OCI-LY7 (cell line): ENCODE data around the gene RAB11FIP4. TPM values are rescaled to one million over a fixed set of nuclear protein-coding genes. Genes with fewer than 3 reads are reported as not detected.

Source experiments
- BruUV-seq: library from RNA; stranded (reverse); fragments of 400-500 nt; replicated peaks from 2 replicates; lab custom pipeline; 2021; lab: Mats Ljungman, UMichigan
- CTCF ChIA-PET: fragments of 300-600 bp; sonication (Branson Sonifier 250); formaldehyde crosslinking; loops from one replicate; lab custom pipeline; 2022; ENCODE audit warnings: antibody characterized with exemption; ENCODE audit not compliant: unreplicated experiment; lab: Charles Lee
- POLR2A ChIA-PET: fragments of 300-600 bp; sonication (Branson Sonifier 250); formaldehyde crosslinking; loops from one replicate; lab custom pipeline; 2022; ENCODE audit warnings: antibody characterized with exemption; lab: Charles Lee
- DNase-seq: peaks from one replicate; pipeline ENCODE4 v3.0.0-alpha.2; 2015; ENCODE audit warnings: low spot score
- H2AFZ ChIP-seq: fragments of 200-600 bp; sonication (generic), shearing (Covaris generic); 2 replicates; pipeline ENCODE4 v1.6.1; 2014; ENCODE audit warnings: mild to moderate bottlenecking, antibody characterized with exemption, low read length, moderate library complexity
- H3K27ac ChIP-seq: fragments of 200-600 bp; sonication (generic); 2 replicates; pipeline ENCODE4 v1.5.1; 2014; ENCODE audit warnings: mixed run types, low read depth, mild to moderate bottlenecking, moderate library complexity, low read length, inconsistent platforms; ENCODE audit not compliant: poor library complexity, severe bottlenecking
- H3K36me3 ChIP-seq: fragments of 200-600 bp; sonication (generic); 2 replicates; pipeline ENCODE4 v1.6.1; 2014; ENCODE audit warnings: mild to moderate bottlenecking, antibody characterized with exemption, low read length, moderate library complexity, mixed read lengths; ENCODE audit not compliant: insufficient read depth
- H3K4me1 ChIP-seq: fragments of 200-600 bp; sonication (generic); 2 replicates; pipeline ENCODE4 v1.5.1; 2014; ENCODE audit warnings: mild to moderate bottlenecking, low read length; ENCODE audit not compliant: insufficient read depth, poor library complexity, severe bottlenecking
- H3K4me2 ChIP-seq: fragments of 200-600 bp; sonication (generic); 2 replicates; pipeline ENCODE4 v1.6.1; 2014; ENCODE audit warnings: mild to moderate bottlenecking, low read length
- H3K4me3 ChIP-seq: fragments of 200-600 bp; sonication (generic); 2 replicates; pipeline ENCODE4 v1.5.1; 2014; ENCODE audit warnings: mild to moderate bottlenecking, low read depth, low read length; ENCODE audit not compliant: poor library complexity, severe bottlenecking
- H3K79me2 ChIP-seq: fragments of 200-600 bp; sonication (generic); 2 replicates; pipeline ENCODE4 v1.6.1; 2016; ENCODE audit warnings: low read depth, mild to moderate bottlenecking, low read length, moderate library complexity, mixed read lengths; ENCODE audit not compliant: insufficient read depth
- H3K9me2 ChIP-seq: fragments of 200-600 bp; sonication (generic); 2 replicates; pipeline ENCODE4 v1.6.1; 2016; ENCODE audit warnings: mild to moderate bottlenecking, low read length, mixed read lengths; ENCODE audit not compliant: insufficient read depth
- H3K9me3 ChIP-seq: fragments of 200-600 bp; sonication (generic); 2 replicates; pipeline ENCODE4 v1.6.1; 2014; ENCODE audit warnings: mild to moderate bottlenecking, mixed run types, low read length, mixed read lengths
- H4K20me1 ChIP-seq: fragments of 200-600 bp; sonication (generic); 2 replicates; pipeline ENCODE4 v1.6.1; 2014; ENCODE audit warnings: mild to moderate bottlenecking, antibody characterized with exemption, low read length, moderate library complexity, mixed read lengths; ENCODE audit not compliant: insufficient read depth
- EZH2phosphoT487 ChIP-seq: fragments of 200-600 bp; sonication (generic); IDR thresholded peaks from 2 replicates; pipeline ENCODE4 v1.6.1; 2018; ENCODE audit warnings: low read depth, borderline replicate concordance, mild to moderate bottlenecking, mixed run types, antibody characterized with exemption, low read length, moderate library complexity, mixed read lengths
- intact Hi-C: fragments of 100-400 bp; cut with micrococcal nuclease; formaldehyde crosslinking; loops from one replicate; pipeline ENCODE4 v1.10.0; 2022; ENCODE audit not compliant: unreplicated experiment
- total RNA-seq, 2 experiments: library from RNA; depleted of rRNA in 1 of 2; stranded (reverse); fragments of >200 nt in 1 of 2; shearing (Covaris generic) in 1 of 2; gene quantifications; 2 replicates each; pipeline ENCODE4 v1.2.3, GENCODE V29; 2014 to 2022
- TF ChIP-seq, protein P1 (sequence below): fragments of 200-600 bp; sonication (generic); conservative IDR thresholded peaks from 2 replicates; pipeline ENCODE4 v1.5.1; 2014; ENCODE audit warnings: mild to moderate bottlenecking, antibody characterized with exemption, low read length, moderate library complexity, mixed read lengths

The RAB11FIP4 gene
- total RNA-seq, 2 experiments from 2014 or later, result 5.8 to 15.0 TPM

DNA sequence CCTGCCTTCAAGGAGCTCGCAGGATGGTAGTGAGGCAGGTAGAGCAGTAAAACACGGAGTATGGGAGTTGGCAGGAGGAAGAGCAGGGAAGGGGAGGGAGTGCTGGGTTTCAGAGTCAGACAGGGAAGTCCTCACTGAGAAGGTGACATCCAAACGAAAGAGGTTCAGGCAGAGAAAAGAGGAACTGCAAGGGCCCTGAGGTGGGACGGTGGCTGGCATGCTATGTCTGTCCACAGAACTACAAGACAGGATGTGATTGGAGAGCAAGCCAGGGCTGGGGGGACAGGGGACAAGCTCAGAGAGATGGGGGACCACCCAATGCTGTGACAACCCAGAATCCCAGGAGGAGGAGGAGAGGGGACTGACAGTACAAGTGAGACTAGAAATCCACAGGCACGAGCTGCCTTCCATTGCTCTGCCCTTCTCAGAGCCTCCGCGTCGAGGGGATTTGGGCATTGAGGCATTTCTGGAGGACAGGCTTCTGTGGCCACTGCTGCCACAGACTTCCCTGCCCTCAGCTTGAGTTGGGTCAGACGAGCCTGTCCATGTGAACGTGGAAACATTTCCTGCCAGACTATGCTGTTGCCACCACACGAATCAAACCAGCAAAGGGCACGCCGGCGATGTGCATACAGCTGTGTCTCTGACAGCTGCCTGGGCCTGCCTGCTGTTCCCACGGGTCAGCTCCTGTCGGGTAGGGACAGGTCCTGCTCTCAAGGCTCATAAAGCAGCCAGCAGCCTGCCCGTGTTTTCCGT is 100.1 kb downstream of the RAB11FIP4 start:
- BruUV-seq, result no TSS peak
- no peaks in the 10 kb centered on the region for H3K9me3 ChIP-seq
- peak; percentile 76 for DNase-seq

DNA sequence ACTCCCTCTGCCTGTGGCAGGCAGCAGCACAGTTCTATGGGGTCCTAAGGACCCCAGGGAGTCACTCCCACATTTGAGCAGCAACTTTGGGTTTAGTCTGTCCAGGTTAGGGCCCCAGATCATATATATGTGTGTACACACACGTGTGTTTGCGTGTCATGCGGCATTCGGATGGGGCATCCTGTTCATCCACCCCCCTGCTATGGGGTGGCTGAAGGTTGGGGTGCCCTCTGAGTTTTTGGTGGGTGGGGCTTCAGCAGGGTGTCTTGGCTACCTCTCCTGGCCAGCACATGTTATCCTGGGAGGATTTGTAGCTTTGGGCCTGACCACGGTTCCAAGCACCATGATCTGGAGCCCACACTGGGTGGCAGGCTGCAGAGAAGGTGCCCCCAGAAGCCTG is 100.7 kb downstream of the RAB11FIP4 start:
- no peak for DNase-seq
- TF ChIP-seq EZH2phosphoT487, result no peak
- no peaks in the 10 kb centered on the region for H3K36me3 ChIP-seq
- peak overlapping the region; percentile 16 for H3K27ac ChIP-seq
- CTCF ChIA-PET, result no interaction called here
- H4K20me1 ChIP-seq, result peaks cover 7% of the 10 kb centered on the region; the same call in 1 of the 2 replicates
- BruUV-seq, result no TSS peak
- no peak overlapping the region for H3K4me3 ChIP-seq
- no peaks in the 10 kb centered on the region for H3K79me2 ChIP-seq
- no peaks in the 10 kb centered on the region for H3K9me3 ChIP-seq
- peak overlapping the region; percentile 82 for H3K4me2 ChIP-seq
- H3K4me1 ChIP-seq, result peaks cover 79% of the 10 kb centered on the region
- POLR2A ChIA-PET, result interaction anchor here (1.3 to 1.6 kb wide), 2 partner anchors 19 to 24 kb away, joined by 3 read pairs; no protein-coding TSS in a partner anchor
- intact Hi-C loops, result no loop called here
- H2AFZ ChIP-seq, result no peak overlapping the region
- no peaks in the 10 kb centered on the region for H3K9me2 ChIP-seq

More for the DNA sequence above, 100.1 kb downstream of the RAB11FIP4 start:
- no peak for TF ChIP-seq EZH2phosphoT487
- Histone ChIP-seq H3K79me2 (no peaks in the 10 kb centered on the region), H3K9me2 (no peaks in the 10 kb centered on the region), H3K27ac (peak overlapping the region; percentile 16), H3K4me2 (peak overlapping the region; percentile 82), H4K20me1 (peaks cover 7% of the 10 kb centered on the region; the same call in 1 of the 2 replicates), H3K36me3 (no peaks in the 10 kb centered on the region), H3K4me3 (peak overlapping the region; percentile 22), H2AFZ (no peak overlapping the region), H3K4me1 (peaks cover 85% of the 10 kb centered on the region)
- intact Hi-C loops, result no loop called here
- POLR2A ChIA-PET, result interaction anchor here (1.3 kb wide), 1 partner anchor 23 kb away, joined by 3 read pairs; no protein-coding TSS in a partner anchor
- CTCF ChIA-PET, result no interaction called here

DNA sequence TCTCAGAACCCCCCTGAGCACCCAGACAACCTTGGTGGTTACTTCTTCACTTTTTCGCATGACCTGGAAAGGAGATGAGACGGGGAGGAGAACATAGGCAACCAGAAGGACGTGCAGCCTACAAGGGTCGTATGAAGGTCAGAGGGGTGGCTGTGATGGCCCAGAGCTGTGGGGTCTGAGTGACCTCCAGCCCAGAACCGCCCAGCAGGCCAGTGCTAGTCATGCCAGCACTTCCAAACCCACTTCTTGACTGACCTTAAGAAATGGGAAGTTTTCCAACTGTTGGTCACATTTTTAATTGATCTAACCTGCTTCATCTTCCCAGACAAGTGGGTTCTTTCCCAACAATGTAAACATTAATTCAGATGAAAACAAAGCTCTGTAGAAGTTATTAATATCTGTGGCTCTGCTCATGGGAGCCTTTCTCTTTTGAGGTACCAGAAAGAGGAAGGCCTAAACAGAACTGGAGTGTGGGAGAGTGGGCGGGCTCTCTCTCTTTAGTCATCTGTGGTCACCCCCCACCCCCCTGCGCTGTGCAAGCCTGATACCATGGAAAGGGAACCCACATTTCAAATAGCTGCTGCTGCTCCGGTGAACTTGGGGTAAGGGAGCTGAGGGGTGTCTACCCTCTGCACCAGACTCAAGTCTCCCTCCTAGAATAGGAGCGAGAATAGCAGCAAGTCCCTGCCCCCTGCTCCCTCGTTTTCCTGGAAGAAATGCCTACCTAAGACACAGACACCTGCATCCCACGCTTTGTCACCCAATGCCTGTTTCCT is 101.6 kb downstream of the RAB11FIP4 start:
- CTCF ChIA-PET, result interaction anchor here (0.6 kb wide), 1 partner anchor 248 kb away, joined by 3 read pairs; no protein-coding TSS in a partner anchor
- Histone ChIP-seq H3K27ac (no peak overlapping the region), H4K20me1 (peaks cover 7% of the 10 kb centered on the region; the same call in 1 of the 2 replicates), H3K9me2 (no peaks in the 10 kb centered on the region), H3K4me3 (no peak overlapping the region), H2AFZ (no peak overlapping the region), H3K79me2 (no peaks in the 10 kb centered on the region), H3K4me1 (peaks cover 76% of the 10 kb centered on the region), H3K9me3 (no peaks in the 10 kb centered on the region), H3K36me3 (no peaks in the 10 kb centered on the region), H3K4me2 (peak overlapping the region; percentile 58)
- intact Hi-C loops, result no loop called here
- no peak for TF ChIP-seq EZH2phosphoT487
- TF ChIP-seq, protein P1, sequence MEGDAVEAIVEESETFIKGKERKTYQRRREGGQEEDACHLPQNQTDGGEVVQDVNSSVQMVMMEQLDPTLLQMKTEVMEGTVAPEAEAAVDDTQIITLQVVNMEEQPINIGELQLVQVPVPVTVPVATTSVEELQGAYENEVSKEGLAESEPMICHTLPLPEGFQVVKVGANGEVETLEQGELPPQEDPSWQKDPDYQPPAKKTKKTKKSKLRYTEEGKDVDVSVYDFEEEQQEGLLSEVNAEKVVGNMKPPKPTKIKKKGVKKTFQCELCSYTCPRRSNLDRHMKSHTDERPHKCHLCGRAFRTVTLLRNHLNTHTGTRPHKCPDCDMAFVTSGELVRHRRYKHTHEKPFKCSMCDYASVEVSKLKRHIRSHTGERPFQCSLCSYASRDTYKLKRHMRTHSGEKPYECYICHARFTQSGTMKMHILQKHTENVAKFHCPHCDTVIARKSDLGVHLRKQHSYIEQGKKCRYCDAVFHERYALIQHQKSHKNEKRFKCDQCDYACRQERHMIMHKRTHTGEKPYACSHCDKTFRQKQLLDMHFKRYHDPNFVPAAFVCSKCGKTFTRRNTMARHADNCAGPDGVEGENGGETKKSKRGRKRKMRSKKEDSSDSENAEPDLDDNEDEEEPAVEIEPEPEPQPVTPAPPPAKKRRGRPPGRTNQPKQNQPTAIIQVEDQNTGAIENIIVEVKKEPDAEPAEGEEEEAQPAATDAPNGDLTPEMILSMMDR, result no peak
- POLR2A ChIA-PET, result interaction anchor here (0.6 to 1.6 kb wide), 4 partner anchors 8 to 101 kb away, joined by 3 read pairs; no protein-coding TSS in a partner anchor
- BruUV-seq, result no TSS peak
- DNase-seq, result no peak
